K562 (cell line): ENCODE data around the gene SCN4B. TPM values are rescaled to one million over a fixed set of nuclear protein-coding genes. Genes with fewer than 3 reads are reported as not detected.

Experiments used
- ATAC-seq: fragments of 200-7000 bp; cut with Tn5 transposase; 3 replicates; pipeline ENCODE4 v1.9.1; 2020; ENCODE audit warnings: moderate library complexity
- BruUV-seq: library from RNA; stranded (reverse); fragments of 400-500 nt; replicated peaks from 2 replicates; lab custom pipeline; 2021; lab: Mats Ljungman, UMichigan
- CTCF ChIA-PET: fragments of 300-600 bp; formaldehyde crosslinking; extraction: SDS; loops from one replicate; lab custom pipeline; 2021; ENCODE audit warnings: low intra/inter-chr PET ratio; lab: Yijun Ruan, JAX
- POLR2A ChIA-PET: fragments of 300-600, 350-650 bp; sonication (Branson Sonifier 250); formaldehyde crosslinking; extraction: SDS; loops from one replicate; lab custom pipeline; 2021; ENCODE audit warnings: antibody characterized with exemption, inconsistent platforms; lab: Yijun Ruan, JAX
- DNase-seq, 4 experiments: peaks; one replicate each; pipeline versions ENCODE4 v3.0.0 to v3.0.0-alpha.2; 2011 to 2018; ENCODE audit warnings: low spot score in 3 of 4, mixed read lengths in 3 of 4; ENCODE audit errors: extremely low read depth in 1 of 4
- FAIRE-seq: peaks from 2 replicates; lab custom pipeline; 2011; peaks lifted over from hg19 to GRCh38; lab: Jason Lieb, UNC
- H2AFZ ChIP-seq: 2 replicates; pipeline ENCODE4 v1.6.0; 2011; ENCODE audit warnings: low read depth, low read length, control low read depth, inconsistent platforms
- H3K27ac ChIP-seq: fragments of 200-600 bp; 3 replicates; pipeline ENCODE4 v1.8.0; 2011; ENCODE audit warnings: low read depth, mild to moderate bottlenecking, control low read depth, inconsistent platforms, low read length, moderate library complexity, mixed read lengths; ENCODE audit errors: extremely low read depth
- H3K27me3 ChIP-seq, 2 experiments: fragments of 300-600 bp in 1 of 2; 2 replicates in 1 of 2; 3 replicates in 1 of 2; pipeline versions ENCODE4 v1.6.0 to v1.8.0; 2011; ENCODE audit warnings: inconsistent platforms in 2 of 2, low read length in 2 of 2, mild to moderate bottlenecking in 1 of 2, mixed read lengths in 1 of 2, moderate library complexity in 1 of 2; ENCODE audit not compliant: control insufficient read depth in 2 of 2, insufficient read depth in 2 of 2
- H3K36me3 ChIP-seq: fragments of 300-600 bp; 3 replicates; pipeline ENCODE4 v1.8.0; 2011; ENCODE audit warnings: mild to moderate bottlenecking, low read length, inconsistent platforms; ENCODE audit not compliant: control insufficient read depth, insufficient read depth
- H3K4me1 ChIP-seq, 2 experiments: fragments of 200-600 bp in 1 of 2; replicated peaks in 1 of 2; 2 replicates in 1 of 2; 3 replicates in 1 of 2; pipeline versions ENCODE4 v1.5.1 to v1.8.0; 2011; ENCODE audit warnings: inconsistent platforms in 2 of 2, low read length in 2 of 2, mild to moderate bottlenecking in 1 of 2, mixed read lengths in 1 of 2, moderate library complexity in 1 of 2; ENCODE audit not compliant: control insufficient read depth in 2 of 2, insufficient read depth in 2 of 2
- H3K4me2 ChIP-seq: 2 replicates; pipeline ENCODE4 v1.6.1; 2011; ENCODE audit warnings: low read length, control low read depth, inconsistent platforms, mixed read lengths; ENCODE audit not compliant: insufficient read depth
- H3K4me3 ChIP-seq: fragments of 200-600 bp; sonication (generic), shearing (Covaris generic); 2 replicates; pipeline ENCODE4 v1.5.1; 2016; ENCODE audit warnings: control low read depth, inconsistent platforms
- H3K79me2 ChIP-seq: fragments of 200-600 bp; 3 replicates; pipeline ENCODE4 v1.8.0; 2011; ENCODE audit warnings: low read length, inconsistent platforms; ENCODE audit not compliant: control insufficient read depth, insufficient read depth
- H3K9ac ChIP-seq, 2 experiments: 2 replicates each; pipeline versions ENCODE4 v1.6.0 to v1.6.1; 2011; ENCODE audit warnings: low read depth in 2 of 2, low read length in 2 of 2, control low read depth in 1 of 2, inconsistent platforms in 1 of 2, mild to moderate bottlenecking in 1 of 2, mixed read lengths in 1 of 2; ENCODE audit not compliant: insufficient read depth in 1 of 2
- H3K9me1 ChIP-seq: one replicate; pipeline ENCODE4 v1.6.0; 2011; ENCODE audit warnings: inconsistent platforms, mild to moderate bottlenecking, low read length, moderate library complexity; ENCODE audit not compliant: control insufficient read depth, insufficient read depth
- H3K9me3 ChIP-seq: replicated peaks from 2 replicates; pipeline ENCODE4 v1.5.1; 2011; ENCODE audit warnings: low read depth, low read length, inconsistent platforms; ENCODE audit not compliant: control insufficient read depth, insufficient read depth
- H4K20me1 ChIP-seq: replicated peaks from 2 replicates; pipeline ENCODE4 v1.6.1; 2011; ENCODE audit warnings: low read length, inconsistent platforms, mixed read lengths; ENCODE audit not compliant: control insufficient read depth, insufficient read depth
- ADNP ChIP-seq: fragments of 200-800 bp; sonication (Bioruptor generic); IDR thresholded peaks from 2 replicates; pipeline ENCODE4 v1.6.1; 2016; ENCODE audit warnings: missing genetic modification characterization, missing compliant biosample characterization
- ARID1B ChIP-seq: fragments of 450-650 bp; IDR thresholded peaks from 2 replicates; pipeline ENCODE4 v1.6.1; 2016; ENCODE audit warnings: antibody characterized with exemption, mild to moderate bottlenecking, inconsistent platforms
- ARNT ChIP-seq, 2 experiments: fragments of 450-650 bp; IDR thresholded peaks; 2 replicates each; pipeline ENCODE4 v1.6.1; 2016; ENCODE audit warnings: mild to moderate bottlenecking in 1 of 2
- ATF1 ChIP-seq, 2 experiments: fragments of 450-650 bp in 1 of 2; IDR thresholded peaks; 2 replicates each; pipeline ENCODE4 v1.6.1; 2016; ENCODE audit warnings: missing compliant biosample characterization in 1 of 2, missing genetic modification characterization in 1 of 2
- BHLHE40 ChIP-seq: IDR thresholded peaks from 2 replicates; pipeline ENCODE4 v1.6.1; 2011; ENCODE audit warnings: low read length, improper control_type of control experiment
- BRF2 ChIP-seq: IDR thresholded peaks from 3 replicates; pipeline ENCODE4 v1.6.1; 2011; ENCODE audit warnings: borderline replicate concordance, mild to moderate bottlenecking; ENCODE audit not compliant: insufficient read length, insufficient read depth
- CHAMP1 ChIP-seq: fragments of 450-650 bp; IDR thresholded peaks from 2 replicates; pipeline ENCODE4 v1.6.1; 2016; ENCODE audit warnings: mild to moderate bottlenecking
- CHD2 ChIP-seq: IDR thresholded peaks from 2 replicates; pipeline ENCODE4 v1.6.1; 2011; ENCODE audit warnings: low read depth, low read length
- DPF2 ChIP-seq: fragments of 450-650 bp; IDR thresholded peaks from 2 replicates; pipeline ENCODE4 v1.6.1; 2016
- EP300 ChIP-seq: IDR thresholded peaks from 2 replicates; pipeline ENCODE4 v1.6.1; 2012; ENCODE audit warnings: low read length, improper control_type of control experiment
- EP400 ChIP-seq: fragments of 450-650 bp; IDR thresholded peaks from 2 replicates; pipeline ENCODE4 v1.6.1; 2017; ENCODE audit warnings: antibody characterized with exemption, mild to moderate bottlenecking, moderate library complexity
- HDAC3 ChIP-seq: fragments of 450-650 bp; IDR thresholded peaks from 2 replicates; pipeline ENCODE4 v1.6.1; 2018; ENCODE audit warnings: borderline replicate concordance, mild to moderate bottlenecking, moderate library complexity; ENCODE audit not compliant: partially characterized antibody
- HNRNPK ChIP-seq: fragments of 200-400 bp; formaldehyde crosslinking; IDR thresholded peaks from one replicate; pipeline ENCODE4 v1.6.1; 2018; ENCODE audit warnings: mild to moderate bottlenecking, low read depth, low read length; ENCODE audit not compliant: poor library complexity, severe bottlenecking
- KDM1A ChIP-seq, 2 experiments: fragments of 450-650 bp; IDR thresholded peaks; 2 replicates each; pipeline ENCODE4 v1.6.1; 2016; ENCODE audit warnings: mild to moderate bottlenecking in 2 of 2
- NCOR1 ChIP-seq: fragments of 450-650 bp; IDR thresholded peaks from 2 replicates; pipeline ENCODE4 v1.6.1; 2016; ENCODE audit warnings: mild to moderate bottlenecking, moderate library complexity
- POLR3G ChIP-seq: IDR thresholded peaks from 2 replicates; pipeline ENCODE4 v1.6.1; 2011; ENCODE audit not compliant: insufficient read length, insufficient replicate concordance; ENCODE audit errors: extremely low read depth
- SMARCA4 ChIP-seq: fragments of 450-650 bp; IDR thresholded peaks from 2 replicates; pipeline ENCODE4 v1.6.1; 2016
- YY1 ChIP-seq, 3 experiments: IDR thresholded peaks; 2 replicates each; pipeline ENCODE4 v1.6.1; 2011; ENCODE audit warnings: low read length in 2 of 3, mild to moderate bottlenecking in 2 of 3, moderate library complexity in 2 of 3, borderline replicate concordance in 1 of 3, control low read depth in 1 of 3, low read depth in 1 of 3; ENCODE audit not compliant: insufficient read depth in 3 of 3, insufficient replicate concordance in 2 of 3, control insufficient read depth in 1 of 3, insufficient read length in 1 of 3; ENCODE audit errors: extremely low read depth in 1 of 3
- ZNF133 ChIP-seq: fragments of 250-450 bp; sonication (Bioruptor Pico); IDR thresholded peaks from 2 replicates; pipeline ENCODE4 v1.4.0; 2020; ENCODE audit warnings: mild to moderate bottlenecking
- ZNF165 ChIP-seq: fragments of 250-450 bp; sonication (Bioruptor Pico); IDR thresholded peaks from 2 replicates; pipeline ENCODE4 v1.4.0; 2020; ENCODE audit warnings: borderline replicate concordance
- WGBS: fragments of 100-300 bp; shearing (Covaris generic); methylation state at CpG from one replicate; pipeline ENCODE4 v1.1.6; 2016; ENCODE audit warnings: low coverage, mixed read lengths; ENCODE audit not compliant: insufficient coverage; ENCODE audit errors: missing lambda C conversion rate; 5-methylcytosine and 5-hydroxymethylcytosine counted together
- in situ Hi-C: fragments of 300-500 bp; cut with MboI; formaldehyde crosslinking; loops from 4 replicates; pipeline ENCODE4 v1.15.0; 2018; ENCODE audit warnings: inconsistent platforms, mixed read lengths
- intact Hi-C: fragments of 100-400 bp; cut with micrococcal nuclease; formaldehyde crosslinking; loops from 2 replicates; pipeline ENCODE4 v1.14.2; 2022
- polyA plus RNA-seq, 8 experiments: library from polyadenylated mRNA; depleted of rRNA in 4 of 8; stranded (reverse) in 5 of 8; unstranded in 3 of 8; fragments of >200 nt; fragmentation: Nextera tagmentation in 2 of 8; fragmentation: Illumina TruSeq in 1 of 8; extraction: Ambion mirVana in 2 of 8; extraction: Trizol in 1 of 8; gene quantifications; 2 replicates each; pipeline versions ENCODE4 v1.2.1 to v1.2.3, GENCODE V29; 2011 to 2014; ENCODE audit warnings: inconsistent platforms in 1 of 8, missing spikeins in 1 of 8
- total RNA-seq, 7 experiments: library from RNA; depleted of rRNA in 6 of 7; stranded (reverse); fragments of >200 nt in 6 of 7; fragmentation: Illumina TruSeq in 2 of 7; extraction: Trizol in 2 of 7; gene quantifications; 2 replicates each; pipeline versions ENCODE4 v1.2.1 to v1.2.3, GENCODE V29; 2011 to 2021; ENCODE audit warnings: low replicate concordance in 1 of 7

Gene SCN4B
- total and polyA plus RNA-seq, 9 of the 15 experiments (the other 6 are each of a cell fraction or from before 2014, with no cell fraction given): 0.03 TPM; not detected in 8

GRCh38 chr11:118102721-118103261 lies 49.8 kb downstream of the SCN4B start:
- H3K4me1 ChIP-seq: peaks cover 13 to 42% of the 10 kb centered on the region in 2 experiments
- ATAC-seq: peak; percentile 89
- H3K4me2 ChIP-seq: peak overlapping the region; percentile 99
- H4K20me1 ChIP-seq: no peaks in the 10 kb centered on the region
- peak; percentile 70 to 93 (median 77) for DNase-seq
- peak overlapping the region; percentile 78 to 90 for H3K9ac ChIP-seq
- 3% methylated on average over 13 of the region's 13 CpGs for WGBS
- no peaks in the 10 kb centered on the region for H3K36me3 ChIP-seq
- H3K27ac ChIP-seq: peak overlapping the region; percentile 90
- no peaks in the 10 kb centered on the region for H3K9me3 ChIP-seq
- H2AFZ ChIP-seq: peak overlapping the region; percentile 100
- ChIA-PET POLR2A (interaction anchor here (0.6 to 2.5 kb wide), 5 partner anchors 9 to 19 kb away, joined by 3 to 9 read pairs (median 3); no protein-coding TSS in a partner anchor), CTCF (no interaction called here)
- in situ Hi-C loops (no loop called here), intact Hi-C loops (no loop called here)
- H3K4me3 ChIP-seq: peak overlapping the region; percentile 36
- peak; percentile 99 for FAIRE-seq
- no TSS peak for BruUV-seq
- no peaks in the 10 kb centered on the region for H3K9me1 ChIP-seq
- peaks cover 9% of the 10 kb centered on the region; the same call in 2 of the 3 replicates for H3K79me2 ChIP-seq
- H3K27me3 ChIP-seq: no peaks in the 10 kb centered on the region
- TF ChIP-seq EP300 (peak; percentile 86), YY1 (IDR thresholded peaks at IDR 0.05; ENCODE audit: borderline replicate concordance in 1 of 3, control insufficient read depth in 1 of 3, extremely low read depth in 1 of 3, insufficient read depth in 3 of 3, insufficient read length in 1 of 3, insufficient replicate concordance in 2 of 3, low read depth in 1 of 3, low read length in 2 of 3) (peak in 2 of 3 experiments; percentile 25 to 83), ZNF165 (CRISPR knock-in tag) (no peak), POLR3G (no peak), ADNP (peak; percentile 81), HDAC3 (peak; percentile 25), BHLHE40 (peak; percentile 77), CHAMP1 (no peak), ARID1B (peak; percentile 81), CHD2 (0 out of 2 replicates have a peak, but pooled peaks have one; percentile 15), KDM1A (IDR thresholded peaks at IDR 0.05) (peak in 1 of 2 experiments; percentile 45; a peak in 2 of 4 replicates), NCOR1 (peak; percentile 87), HNRNPK (no peak), ZNF133 (CRISPR knock-in tag) (no peak), DPF2 (peak; percentile 75), SMARCA4 (0 out of 2 replicates have a peak, but pooled peaks have one; percentile 58), EP400 (peak; percentile 55), ARNT (IDR thresholded peaks at IDR 0.05) (peak in 1 of 2 experiments; percentile 64; a peak in 1 of 4 replicates), BRF2 (no peak), ATF1 (CRISPR knock-in tag; IDR thresholded peaks at IDR 0.05) (no peak), ATF1 (tag; IDR thresholded peaks at IDR 0.05) (peak; percentile 36; the same call in 1 of the 2 replicates)
